AG09319 (cell line): Measurements from ENCODE around the gene MTHFR.

ENCODE experiments used
- DNase-seq: peaks from one replicate; pipeline ENCODE4 v3.0.0-alpha.2; 2010; ENCODE audit warnings: low read depth; ENCODE audit errors: extremely low read depth
- TF ChIP-seq, protein P1 (sequence below): IDR thresholded peaks from 2 replicates; pipeline ENCODE4 v1.5.1; 2011; ENCODE audit warnings: low read depth, mild to moderate bottlenecking, inconsistent platforms, low read length, moderate library complexity

Gene MTHFR

DNA sequence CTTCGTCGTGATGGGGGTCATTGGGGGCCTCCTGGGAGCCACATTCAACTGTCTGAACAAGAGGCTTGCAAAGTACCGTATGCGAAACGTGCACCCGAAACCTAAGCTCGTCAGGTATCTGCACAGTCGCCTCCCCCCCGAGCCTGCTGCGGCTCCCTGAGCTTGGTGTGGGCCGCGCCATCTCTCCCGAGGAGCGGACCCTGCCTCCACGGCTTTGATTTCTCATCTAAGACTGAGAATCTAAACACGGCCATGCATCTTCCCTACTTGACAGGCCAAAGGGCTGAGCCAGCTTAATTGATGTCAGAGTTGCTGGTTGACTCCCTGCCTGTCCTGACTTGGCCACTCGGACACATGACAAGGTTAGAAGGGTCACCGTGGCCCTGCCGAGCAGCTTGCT, 22.7 kb upstream of the MTHFR start:
- TF ChIP-seq, protein P1, sequence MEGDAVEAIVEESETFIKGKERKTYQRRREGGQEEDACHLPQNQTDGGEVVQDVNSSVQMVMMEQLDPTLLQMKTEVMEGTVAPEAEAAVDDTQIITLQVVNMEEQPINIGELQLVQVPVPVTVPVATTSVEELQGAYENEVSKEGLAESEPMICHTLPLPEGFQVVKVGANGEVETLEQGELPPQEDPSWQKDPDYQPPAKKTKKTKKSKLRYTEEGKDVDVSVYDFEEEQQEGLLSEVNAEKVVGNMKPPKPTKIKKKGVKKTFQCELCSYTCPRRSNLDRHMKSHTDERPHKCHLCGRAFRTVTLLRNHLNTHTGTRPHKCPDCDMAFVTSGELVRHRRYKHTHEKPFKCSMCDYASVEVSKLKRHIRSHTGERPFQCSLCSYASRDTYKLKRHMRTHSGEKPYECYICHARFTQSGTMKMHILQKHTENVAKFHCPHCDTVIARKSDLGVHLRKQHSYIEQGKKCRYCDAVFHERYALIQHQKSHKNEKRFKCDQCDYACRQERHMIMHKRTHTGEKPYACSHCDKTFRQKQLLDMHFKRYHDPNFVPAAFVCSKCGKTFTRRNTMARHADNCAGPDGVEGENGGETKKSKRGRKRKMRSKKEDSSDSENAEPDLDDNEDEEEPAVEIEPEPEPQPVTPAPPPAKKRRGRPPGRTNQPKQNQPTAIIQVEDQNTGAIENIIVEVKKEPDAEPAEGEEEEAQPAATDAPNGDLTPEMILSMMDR, result no peak
- DNase-seq, result no peak

DNA sequence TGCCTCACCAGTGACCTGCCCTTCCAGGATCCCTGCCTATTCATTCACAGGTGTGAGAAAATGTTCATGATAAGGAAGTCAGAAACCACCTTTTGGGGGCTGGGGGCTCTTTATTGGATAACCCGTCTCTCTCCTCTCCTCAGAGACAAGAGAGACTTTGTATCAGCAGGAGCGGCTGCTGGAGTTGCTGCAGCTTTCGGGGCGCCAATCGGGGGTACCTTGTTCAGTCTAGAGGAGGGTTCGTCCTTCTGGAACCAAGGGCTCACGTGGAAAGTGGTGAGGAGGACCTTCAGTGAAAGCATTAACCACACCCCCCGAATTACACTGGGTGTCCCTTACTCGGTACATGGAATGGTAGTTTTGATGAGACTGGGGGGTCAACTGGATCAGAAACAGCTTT, 21.2 kb upstream of the MTHFR start:
- TF ChIP-seq, protein P1, result no peak
- no peak for DNase-seq

DNA sequence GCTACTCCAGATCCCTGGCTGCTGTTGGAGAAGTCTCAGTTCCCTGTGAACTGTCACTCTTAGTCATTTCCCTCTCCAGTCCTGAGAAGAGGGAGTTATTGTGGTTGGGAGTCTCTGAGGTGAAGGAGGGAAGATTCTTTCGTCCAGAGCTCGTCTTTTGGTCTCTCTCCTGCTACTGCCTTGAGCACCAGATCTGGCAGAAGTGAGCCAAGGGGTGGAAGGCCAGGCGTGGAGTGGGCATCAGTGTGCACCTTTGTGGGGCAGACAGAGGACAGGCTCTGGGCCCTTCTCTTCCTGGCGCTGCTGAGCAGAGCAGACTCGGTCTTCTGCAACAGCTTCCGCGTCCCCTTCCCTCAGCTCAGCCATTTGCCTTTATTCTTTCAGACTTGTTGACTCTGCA, 19.4 kb upstream of the MTHFR start:
- no peak for DNase-seq
- TF ChIP-seq, protein P1, result no peak

DNA sequence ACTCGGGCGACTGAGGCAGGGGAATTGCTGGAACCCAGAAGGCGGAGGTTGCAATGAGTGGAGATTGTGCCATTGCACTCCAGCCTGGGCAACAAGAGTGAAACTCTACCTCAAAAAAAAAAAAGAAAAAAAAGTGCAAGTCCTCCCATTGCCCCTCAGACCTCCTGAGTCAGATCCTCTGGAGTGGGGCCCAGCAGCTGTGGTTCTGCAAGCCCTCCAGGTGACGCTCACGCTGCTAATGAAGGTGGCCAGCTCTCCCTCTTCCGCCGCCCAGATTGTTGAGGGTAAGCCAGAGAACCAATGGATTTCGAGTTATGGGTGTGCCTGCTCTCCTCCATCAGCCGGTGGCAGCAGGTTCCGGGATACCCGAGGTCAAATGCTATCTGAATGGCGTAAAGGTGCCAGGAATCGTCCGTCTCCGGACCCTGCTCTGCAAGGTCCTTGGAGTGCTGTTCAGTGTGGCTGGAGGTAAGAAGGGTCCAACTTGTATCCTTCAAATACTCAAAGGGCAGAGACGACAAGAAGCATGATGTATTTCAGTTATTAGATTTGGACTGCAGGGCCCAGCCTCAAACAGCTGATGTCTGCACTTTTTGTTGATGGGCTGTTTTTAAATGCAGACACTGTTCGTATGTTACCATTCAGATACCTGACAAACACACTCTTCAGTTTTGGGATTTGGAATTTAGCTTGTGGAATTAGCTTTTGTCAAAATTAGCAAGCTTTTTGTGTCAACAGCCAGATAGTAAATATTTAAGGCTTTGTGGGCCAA, 17.8 kb upstream of the MTHFR start:
- TF ChIP-seq, protein P1, result no peak
- no peak for DNase-seq

DNA sequence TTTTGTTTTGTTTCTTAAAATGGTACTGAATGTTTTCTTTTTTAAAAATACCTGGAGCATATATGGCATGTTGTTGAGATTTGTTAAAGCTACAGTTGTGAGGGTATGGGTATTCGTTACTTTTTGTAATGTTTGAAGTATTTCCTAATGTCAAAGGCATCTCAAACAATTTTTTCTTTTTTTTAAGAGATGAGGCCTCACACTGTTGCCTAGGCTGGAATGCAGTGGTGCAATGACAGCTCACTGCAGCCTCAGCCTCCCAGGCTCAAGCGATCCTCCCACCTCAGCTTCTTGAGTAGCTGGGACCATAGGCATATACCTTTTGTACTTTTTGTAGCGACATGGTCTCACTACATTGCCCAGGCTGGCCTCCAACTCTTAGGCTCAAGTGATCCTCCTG, 16.3 kb upstream of the MTHFR start:
- TF ChIP-seq, protein P1, result no peak
- no peak for DNase-seq

DNA sequence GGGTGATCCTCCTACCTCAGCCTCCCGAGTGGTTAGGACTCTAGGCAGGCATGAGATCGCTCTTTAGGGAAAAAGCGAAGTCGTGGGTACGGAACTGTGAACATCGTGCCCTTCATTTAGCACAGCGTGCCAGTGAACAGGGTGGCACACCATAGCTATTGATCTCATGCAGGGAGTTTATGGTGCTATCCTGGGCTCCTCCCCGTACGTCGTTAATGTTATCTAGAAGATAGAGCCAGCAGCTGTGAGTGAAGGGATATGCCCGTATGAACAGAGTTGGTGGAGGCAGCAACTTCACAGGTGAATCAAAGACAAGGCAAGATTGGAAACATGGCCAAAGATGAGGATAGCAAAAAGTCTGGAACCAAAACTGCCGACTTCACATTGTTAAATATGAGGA, 11.4 kb upstream of the MTHFR start:
- TF ChIP-seq, protein P1, result no peak
- DNase-seq, result no peak

DNA sequence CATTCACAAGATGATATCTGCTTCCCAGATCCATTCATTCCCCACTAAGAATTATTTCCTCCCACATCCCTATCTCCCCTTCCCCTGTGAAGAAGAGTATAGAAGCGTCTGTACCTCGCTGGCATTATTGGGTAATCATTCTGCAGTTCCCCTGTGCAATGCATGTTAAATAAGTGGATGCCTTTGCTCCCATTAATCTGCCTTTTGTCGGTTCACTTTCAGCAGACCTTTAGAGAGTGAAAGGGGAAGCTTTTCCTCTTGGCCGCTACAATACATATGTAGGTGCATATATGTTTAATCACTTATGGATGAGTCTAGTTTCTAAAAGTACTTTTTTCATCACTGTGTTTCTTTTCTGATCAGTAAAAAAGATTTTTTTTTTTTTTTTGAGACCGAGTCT, 7.3 kb upstream of the MTHFR start:
- DNase-seq, result no peak
- TF ChIP-seq, protein P1, result no peak
